Erythroblast (primary cell): ENCODE results near the gene RNASE8.

Experiments used
- GATA1 ChIP-seq: IDR thresholded peaks from 2 replicates; pipeline ENCODE4 v1.6.1; 2011; ENCODE audit warnings: low read depth, mild to moderate bottlenecking, control low read depth, low read length, moderate library complexity
- POLR2A ChIP-seq: IDR thresholded peaks from 2 replicates; pipeline ENCODE4 v1.6.1; 2011; ENCODE audit warnings: mild to moderate bottlenecking, low read length

DNA sequence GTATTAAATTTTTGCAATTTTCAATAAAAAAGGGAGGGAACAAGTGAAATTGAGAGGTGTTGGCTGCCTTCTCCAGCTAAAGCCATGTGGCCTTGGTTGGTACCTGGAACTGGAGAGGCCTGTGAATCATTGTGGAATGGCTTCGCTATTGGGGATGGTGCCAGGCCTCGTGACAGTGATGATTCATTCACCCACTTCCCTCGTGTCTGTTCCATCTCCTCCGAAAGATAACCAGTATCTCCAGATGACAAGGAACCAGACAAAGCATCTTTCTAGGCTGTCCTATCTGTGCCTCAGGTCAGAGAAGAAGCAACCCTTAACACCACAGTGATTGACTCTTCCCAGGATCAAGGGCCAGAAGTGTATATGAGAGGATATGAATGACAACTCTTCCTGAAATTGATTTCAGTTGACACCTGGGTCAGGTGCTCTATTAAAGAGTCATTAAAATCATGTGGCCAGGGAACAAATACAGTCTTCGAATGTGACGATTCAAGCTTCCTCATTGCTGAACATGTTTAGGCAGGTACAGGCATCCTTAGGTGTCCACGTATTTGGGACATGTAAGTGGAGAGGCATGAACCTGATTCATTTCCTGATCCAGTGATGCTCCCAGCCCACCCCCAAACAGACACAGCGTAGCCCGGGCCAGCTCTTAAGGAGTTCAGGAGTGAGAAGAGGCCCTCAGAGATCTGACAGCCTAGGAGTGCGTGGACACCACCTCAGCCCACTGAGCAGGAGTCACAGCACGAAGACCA is 15.8 kb upstream of the RNASE8 start, which contains the start of gene RNASE7:
- no peak for TF ChIP-seq POLR2A
- no peak for TF ChIP-seq GATA1
